IMR-90 (cell line): Measurements from ENCODE around the gene GRM4. TPM values are rescaled to one million over a fixed set of nuclear protein-coding genes. Genes with fewer than 3 reads are reported as not detected.

Experiments
- ATAC-seq: fragments of 200-7000 bp; cut with Tn5 transposase; 2 replicates; pipeline ENCODE4 v1.9.1; 2020; ENCODE audit warnings: low read depth, mild to moderate bottlenecking, moderate library complexity
- BruUV-seq: library from RNA; stranded (reverse); fragments of 400-500 nt; replicated peaks from 2 replicates; lab custom pipeline; 2021; lab: Mats Ljungman, UMichigan
- CTCF ChIA-PET: fragments of 300-600 bp; formaldehyde crosslinking; extraction: SDS; loops from one replicate; lab custom pipeline; 2021; ENCODE audit warnings: antibody characterized with exemption; lab: Yijun Ruan, JAX
- POLR2A ChIA-PET: fragments of 300-600 bp; sonication (Branson Sonifier 250); formaldehyde crosslinking; loops from one replicate; lab custom pipeline; 2022; ENCODE audit warnings: antibody characterized with exemption; ENCODE audit not compliant: unreplicated experiment; lab: Charles Lee
- DNase-seq: peaks from one replicate; pipeline ENCODE4 v3.0.0; 2013
- H2AFZ ChIP-seq: replicated peaks from 2 replicates; pipeline ENCODE3; 2013; ENCODE audit warnings: low read length, mild to moderate bottlenecking; ENCODE audit not compliant: poor library complexity
- H2AK5ac ChIP-seq: 2 replicates; pipeline ENCODE4 v1.6.1; 2013; ENCODE audit warnings: low read depth, low read length, inconsistent platforms
- H2AK9ac ChIP-seq: replicated peaks from 2 replicates; pipeline ENCODE3; 2013; ENCODE audit warnings: mild to moderate bottlenecking, low read depth, low read length, moderate library complexity; ENCODE audit not compliant: poor library complexity
- H2BK120ac ChIP-seq: 2 replicates; pipeline ENCODE4 v1.6.1; 2013; ENCODE audit warnings: low read depth, low read length, inconsistent platforms
- H2BK15ac ChIP-seq: 3 replicates; pipeline ENCODE4 v1.6.1; 2013; ENCODE audit warnings: low read depth, low read length, inconsistent platforms
- H2BK20ac ChIP-seq: 2 replicates; pipeline ENCODE4 v1.6.1; 2013; ENCODE audit warnings: low read depth, mild to moderate bottlenecking, inconsistent platforms, low read length, moderate library complexity
- H2BK5ac ChIP-seq: 2 replicates; pipeline ENCODE4 v1.6.1; 2013; ENCODE audit warnings: mild to moderate bottlenecking, low read depth, low read length, inconsistent platforms; ENCODE audit not compliant: poor library complexity, severe bottlenecking
- H3K14ac ChIP-seq: replicated peaks from 2 replicates; pipeline ENCODE4 v1.6.1; 2013; ENCODE audit warnings: low read depth, low read length, inconsistent platforms
- H3K18ac ChIP-seq: 2 replicates; pipeline ENCODE4 v1.6.1; 2013; ENCODE audit warnings: low read depth, low read length, control low read depth
- H3K23ac ChIP-seq: 2 replicates; pipeline ENCODE4 v1.6.1; 2013; ENCODE audit warnings: low read depth, low read length, inconsistent platforms
- H3K27ac ChIP-seq: 2 replicates; pipeline ENCODE4 v1.5.1; 2013; ENCODE audit warnings: mild to moderate bottlenecking, control low read depth, low read length; ENCODE audit not compliant: insufficient read depth
- H3K27me3 ChIP-seq: 2 replicates; pipeline ENCODE4 v1.6.1; 2013; ENCODE audit warnings: low read length; ENCODE audit not compliant: control insufficient read depth, insufficient read depth
- H3K36me3 ChIP-seq: 2 replicates; pipeline ENCODE4 v1.6.1; 2013; ENCODE audit warnings: low read length, mixed read lengths; ENCODE audit not compliant: control insufficient read depth, insufficient read depth
- H3K4ac ChIP-seq: 2 replicates; pipeline ENCODE4 v1.6.1; 2013; ENCODE audit warnings: low read depth, low read length, inconsistent platforms
- H3K4me1 ChIP-seq: 2 replicates; pipeline ENCODE4 v1.6.1; 2013; ENCODE audit warnings: low read length, mixed read lengths; ENCODE audit not compliant: control insufficient read depth, insufficient read depth
- H3K4me2 ChIP-seq: 2 replicates; pipeline ENCODE4 v1.6.1; 2013; ENCODE audit warnings: low read depth, mild to moderate bottlenecking, control low read depth, low read length, moderate library complexity
- H3K4me3 ChIP-seq: 2 replicates; pipeline ENCODE4 v1.5.1; 2013; ENCODE audit warnings: low read depth, mild to moderate bottlenecking, control low read depth, low read length, moderate library complexity; ENCODE audit not compliant: insufficient read depth
- H3K56ac ChIP-seq: 2 replicates; pipeline ENCODE4 v1.6.1; 2013; ENCODE audit warnings: low read length, inconsistent platforms; ENCODE audit not compliant: insufficient read depth; ENCODE audit errors: extremely low read depth
- H3K79me1 ChIP-seq, 2 experiments: 2 replicates each; pipeline ENCODE4 v1.6.1; 2013; ENCODE audit warnings: low read length in 2 of 2, inconsistent platforms in 1 of 2, low read depth in 1 of 2
- H3K9ac ChIP-seq: 2 replicates; pipeline ENCODE4 v1.6.1; 2013; ENCODE audit warnings: low read depth, low read length, control low read depth
- H3K9me1 ChIP-seq: 2 replicates; pipeline ENCODE4 v1.6.1; 2013; ENCODE audit warnings: low read length, inconsistent platforms; ENCODE audit not compliant: insufficient read depth
- H3K9me3 ChIP-seq: 2 replicates; pipeline ENCODE4 v1.6.1; 2013; ENCODE audit warnings: low read length; ENCODE audit not compliant: control insufficient read depth, insufficient read depth
- H4K20me1 ChIP-seq: 2 replicates; pipeline ENCODE4 v1.6.1; 2013; ENCODE audit warnings: low read length, inconsistent platforms; ENCODE audit not compliant: insufficient read depth
- H4K5ac ChIP-seq: 2 replicates; pipeline ENCODE4 v1.6.1; 2013; ENCODE audit warnings: mild to moderate bottlenecking, low read depth, low read length, control low read depth
- H4K8ac ChIP-seq, 2 experiments: 2 replicates each; pipeline ENCODE4 v1.6.1; 2013; ENCODE audit warnings: low read depth in 2 of 2, low read length in 2 of 2, control low read depth in 1 of 2, inconsistent platforms in 1 of 2
- H4K91ac ChIP-seq: 2 replicates; pipeline ENCODE4 v1.6.1; 2013; ENCODE audit warnings: low read depth, low read length, inconsistent platforms; ENCODE audit not compliant: insufficient read depth
- BHLHE40 ChIP-seq: fragments of 150-350 bp; IDR thresholded peaks from 2 replicates; pipeline ENCODE4 v1.6.1; 2016; ENCODE audit warnings: mild to moderate bottlenecking, low read depth, low read length
- CEBPB ChIP-seq: IDR thresholded peaks from 2 replicates; pipeline ENCODE4 v1.6.1; 2012; ENCODE audit warnings: low read depth, low read length, improper control_type of control experiment
- CHD1 ChIP-seq: IDR thresholded peaks from 2 replicates; pipeline ENCODE4 v1.6.1; 2012; ENCODE audit warnings: low read depth, low read length, improper control_type of control experiment
- FOS ChIP-seq: fragments of 150-350 bp; IDR thresholded peaks from 2 replicates; pipeline ENCODE4 v1.6.1; 2016; ENCODE audit warnings: low read depth, low read length
- MAFK ChIP-seq: IDR thresholded peaks from 2 replicates; pipeline ENCODE4 v1.6.1; 2012; ENCODE audit warnings: low read depth, low read length, improper control_type of control experiment
- MAZ ChIP-seq: IDR thresholded peaks from 2 replicates; pipeline ENCODE4 v1.6.1; 2012; ENCODE audit warnings: low read depth, mild to moderate bottlenecking, low read length, improper control_type of control experiment, moderate library complexity, borderline replicate concordance
- MXI1 ChIP-seq: IDR thresholded peaks from 2 replicates; pipeline ENCODE4 v1.6.1; 2012; ENCODE audit warnings: low read depth, mild to moderate bottlenecking, low read length, moderate library complexity, borderline replicate concordance
- NFE2L2 ChIP-seq: fragments of 150-350 bp; IDR thresholded peaks from 2 replicates; pipeline ENCODE4 v1.6.1; 2016; ENCODE audit warnings: low read depth, mild to moderate bottlenecking, low read length
- POLR2A ChIP-seq: IDR thresholded peaks from 2 replicates; pipeline ENCODE4 v1.6.1; 2012; ENCODE audit warnings: mild to moderate bottlenecking, low read depth, low read length
- RAD21 ChIP-seq: IDR thresholded peaks from 2 replicates; pipeline ENCODE4 v1.6.1; 2012; ENCODE audit warnings: low read length, improper control_type of control experiment
- RCOR1 ChIP-seq: IDR thresholded peaks from 2 replicates; pipeline ENCODE4 v1.6.1; 2012; ENCODE audit warnings: mild to moderate bottlenecking, low read length, improper control_type of control experiment; ENCODE audit not compliant: insufficient replicate concordance
- RFX5 ChIP-seq: IDR thresholded peaks from 2 replicates; pipeline ENCODE4 v1.8.0; 2012; ENCODE audit warnings: low read depth, mild to moderate bottlenecking, low read length, moderate library complexity
- SMC3 ChIP-seq: fragments of 150-350 bp; IDR thresholded peaks from 2 replicates; pipeline ENCODE4 v1.6.1; 2016; ENCODE audit warnings: low read depth, mild to moderate bottlenecking, antibody characterized with exemption, low read length, moderate library complexity
- WGBS, 2 experiments: methylation state at CpG; one replicate each; pipeline versions ENCODE4 v1.1.5 to v1.1.7; 2013; ENCODE audit warnings: missing lambda C conversion rate in 2 of 2; ENCODE audit not compliant: insufficient read length in 1 of 2; ENCODE audit errors: extremely low coverage in 2 of 2; 5-methylcytosine and 5-hydroxymethylcytosine counted together
- dilution Hi-C: fragments of 300-500 bp; cut with HindIII; formaldehyde crosslinking; loops from one replicate; pipeline ENCODE4 v1.14.3; 2018; ENCODE audit warnings: low sequenced_read_pairs; ENCODE audit not compliant: unreplicated experiment
- in situ Hi-C: fragments of 300-500 bp; cut with MboI; formaldehyde crosslinking; loops from 3 replicates; pipeline ENCODE4 v1.14.3; 2019; ENCODE audit warnings: low sequenced_read_pairs, inconsistent platforms, mixed read lengths
- intact Hi-C: fragments of 100-400 bp; cut with micrococcal nuclease; formaldehyde crosslinking; loops from 2 replicates; pipeline ENCODE4 v1.10.0; 2022
- polyA plus RNA-seq, 3 experiments: library from polyadenylated mRNA; depleted of rRNA; stranded (reverse); fragments of >200 nt; gene quantifications; 2 replicates each; pipeline ENCODE4 v1.2.3, GENCODE V29; 2012; ENCODE audit warnings: low replicate concordance in 1 of 3
- total RNA-seq: library from RNA; depleted of rRNA; stranded (reverse); fragments of >200 nt; gene quantifications from 2 replicates; pipeline ENCODE4 v1.2.3, GENCODE V29; 2012
- TF ChIP-seq, protein P1 (sequence below): fragments of 150-350 bp; IDR thresholded peaks from 2 replicates; pipeline ENCODE4 v1.6.1; 2016; ENCODE audit warnings: low read depth, mild to moderate bottlenecking, low read length, moderate library complexity, borderline replicate concordance
- TF ChIP-seq, protein P2 (sequence below): conservative IDR thresholded peaks from 2 replicates; pipeline ENCODE4 v1.5.1; 2012; ENCODE audit warnings: mild to moderate bottlenecking, low read depth, low read length, improper control_type of control experiment
- TF ChIP-seq, protein P3 (sequence below): fragments of 150-350 bp; IDR thresholded peaks from 2 replicates; pipeline ENCODE4 v1.6.1; 2017; ENCODE audit warnings: mild to moderate bottlenecking, antibody characterized with exemption, low read length, low read depth

The GRM4 gene
- total and polyA plus RNA-seq, 2 of the 4 experiments (the other 2 are of a cell fraction), result 0.02 TPM; not detected in 1

DNA sequence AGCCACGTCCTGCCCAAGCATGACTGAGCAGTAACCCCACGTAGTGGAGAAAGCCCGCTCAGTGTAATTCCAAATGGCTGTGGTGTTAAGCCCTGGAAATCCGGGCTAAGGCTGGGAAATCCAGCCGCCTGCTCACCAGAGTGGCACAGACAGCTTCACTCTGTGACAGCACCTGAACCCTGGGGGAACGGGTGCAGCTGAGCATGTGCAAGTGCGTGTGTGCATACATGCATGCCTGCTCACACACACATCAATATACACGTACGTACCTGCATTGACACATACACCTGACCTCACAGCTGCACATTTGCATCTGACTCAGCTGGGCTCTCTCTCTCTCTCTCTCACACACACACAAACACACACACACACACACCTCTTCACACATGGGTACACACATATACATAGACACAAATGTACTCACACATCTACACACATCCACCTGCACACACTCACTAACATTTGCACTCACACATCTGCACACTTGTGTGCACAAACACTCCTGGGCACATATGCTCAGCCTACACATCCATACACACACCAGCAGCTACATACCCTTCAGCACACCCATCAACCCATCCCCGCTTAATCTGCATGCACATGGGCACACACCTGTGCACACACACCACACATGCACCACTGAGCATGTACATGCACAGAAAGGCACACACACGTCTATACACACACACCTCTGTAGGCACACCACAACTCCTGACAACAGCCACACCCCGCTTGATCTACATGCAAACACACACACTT lies 114.1 kb downstream of the GRM4 start:
- no peak for ATAC-seq
- Histone ChIP-seq H3K14ac (no peak overlapping the region), H3K79me1 (no peaks in the 10 kb centered on the region), H4K8ac (no peak overlapping the region), H2BK15ac (no peak overlapping the region), H4K5ac (no peak overlapping the region), H4K20me1 (no peaks in the 10 kb centered on the region), H3K9ac (no peak overlapping the region), H3K9me1 (no peaks in the 10 kb centered on the region), H4K91ac (no peak overlapping the region), H2BK120ac (no peak overlapping the region), H2AK9ac (no peak overlapping the region), H3K18ac (no peak overlapping the region), H2BK5ac (no peak overlapping the region), H3K27me3 (peaks cover 42% of the 10 kb centered on the region), H2AFZ (no peak overlapping the region), H3K56ac (no peak overlapping the region), H2BK20ac (no peak overlapping the region), H3K23ac (no peak overlapping the region), H3K4ac (no peak overlapping the region), H3K27ac (no peak overlapping the region), H2AK5ac (no peak overlapping the region), H3K4me2 (no peak overlapping the region), H3K36me3 (no peaks in the 10 kb centered on the region), H3K4me1 (no peaks in the 10 kb centered on the region), H3K4me3 (no peak overlapping the region), H3K9me3 (no peaks in the 10 kb centered on the region)
- ChIA-PET POLR2A (no interaction called here), CTCF (no interaction called here)
- in situ Hi-C loops, result loop anchor here (5.0 kb wide), 1 partner anchor 260 kb away; no protein-coding TSS in a partner anchor
- dilution Hi-C loops, result no loop called here
- WGBS, 2 experiments, result 49% methylated on average over 7 of the region's 12 CpGs; no CpG with 5 or more reads in 1 of the 2 experiments
- DNase-seq, result no peak
- BruUV-seq, result no TSS peak
- intact Hi-C loops, result no loop called here
- TF ChIP-seq, protein P1, sequence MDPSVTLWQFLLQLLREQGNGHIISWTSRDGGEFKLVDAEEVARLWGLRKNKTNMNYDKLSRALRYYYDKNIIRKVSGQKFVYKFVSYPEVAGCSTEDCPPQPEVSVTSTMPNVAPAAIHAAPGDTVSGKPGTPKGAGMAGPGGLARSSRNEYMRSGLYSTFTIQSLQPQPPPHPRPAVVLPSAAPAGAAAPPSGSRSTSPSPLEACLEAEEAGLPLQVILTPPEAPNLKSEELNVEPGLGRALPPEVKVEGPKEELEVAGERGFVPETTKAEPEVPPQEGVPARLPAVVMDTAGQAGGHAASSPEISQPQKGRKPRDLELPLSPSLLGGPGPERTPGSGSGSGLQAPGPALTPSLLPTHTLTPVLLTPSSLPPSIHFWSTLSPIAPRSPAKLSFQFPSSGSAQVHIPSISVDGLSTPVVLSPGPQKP, result no peak
- TF ChIP-seq MAFK, result no peak
- TF ChIP-seq RFX5, result no peak
- TF ChIP-seq POLR2A, result no peak
- TF ChIP-seq SMC3, result no peak
- no peak for TF ChIP-seq RCOR1
- TF ChIP-seq CHD1, result no peak
- no peak for TF ChIP-seq CEBPB
- no peak for TF ChIP-seq MAZ
- TF ChIP-seq, protein P2, sequence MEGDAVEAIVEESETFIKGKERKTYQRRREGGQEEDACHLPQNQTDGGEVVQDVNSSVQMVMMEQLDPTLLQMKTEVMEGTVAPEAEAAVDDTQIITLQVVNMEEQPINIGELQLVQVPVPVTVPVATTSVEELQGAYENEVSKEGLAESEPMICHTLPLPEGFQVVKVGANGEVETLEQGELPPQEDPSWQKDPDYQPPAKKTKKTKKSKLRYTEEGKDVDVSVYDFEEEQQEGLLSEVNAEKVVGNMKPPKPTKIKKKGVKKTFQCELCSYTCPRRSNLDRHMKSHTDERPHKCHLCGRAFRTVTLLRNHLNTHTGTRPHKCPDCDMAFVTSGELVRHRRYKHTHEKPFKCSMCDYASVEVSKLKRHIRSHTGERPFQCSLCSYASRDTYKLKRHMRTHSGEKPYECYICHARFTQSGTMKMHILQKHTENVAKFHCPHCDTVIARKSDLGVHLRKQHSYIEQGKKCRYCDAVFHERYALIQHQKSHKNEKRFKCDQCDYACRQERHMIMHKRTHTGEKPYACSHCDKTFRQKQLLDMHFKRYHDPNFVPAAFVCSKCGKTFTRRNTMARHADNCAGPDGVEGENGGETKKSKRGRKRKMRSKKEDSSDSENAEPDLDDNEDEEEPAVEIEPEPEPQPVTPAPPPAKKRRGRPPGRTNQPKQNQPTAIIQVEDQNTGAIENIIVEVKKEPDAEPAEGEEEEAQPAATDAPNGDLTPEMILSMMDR, result no peak
- TF ChIP-seq, protein P3, sequence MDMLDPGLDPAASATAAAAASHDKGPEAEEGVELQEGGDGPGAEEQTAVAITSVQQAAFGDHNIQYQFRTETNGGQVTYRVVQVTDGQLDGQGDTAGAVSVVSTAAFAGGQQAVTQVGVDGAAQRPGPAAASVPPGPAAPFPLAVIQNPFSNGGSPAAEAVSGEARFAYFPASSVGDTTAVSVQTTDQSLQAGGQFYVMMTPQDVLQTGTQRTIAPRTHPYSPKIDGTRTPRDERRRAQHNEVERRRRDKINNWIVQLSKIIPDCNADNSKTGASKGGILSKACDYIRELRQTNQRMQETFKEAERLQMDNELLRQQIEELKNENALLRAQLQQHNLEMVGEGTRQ, result no peak
- TF ChIP-seq FOS, result no peak
- no peak for TF ChIP-seq MXI1
- TF ChIP-seq NFE2L2, result no peak
- no peak for TF ChIP-seq RAD21
- TF ChIP-seq BHLHE40, result no peak
